Measurements from ENCODE around the gene LDAF1.

Gene LDAF1

GRCh38 chr16:21203155-21203797 lies 44.8 kb downstream of the LDAF1 start:
- H3K27me3 ChIP-seq (ENCODE audit: insufficient read depth, low read length): no peaks in the 10 kb centered on the region
- H3K36me3 ChIP-seq (ENCODE audit: insufficient read depth, low read depth, low read length): no peaks in the 10 kb centered on the region
- no peak overlapping the region for H3K27ac ChIP-seq (ENCODE audit: low read length)
- no peaks in the 10 kb centered on the region for H3K4me1 ChIP-seq (ENCODE audit: insufficient read depth, low read length)
- no peaks in the 10 kb centered on the region for H3K9me3 ChIP-seq (ENCODE audit: insufficient read depth, low read depth, low read length)
- no peak overlapping the region for H3K9ac ChIP-seq (ENCODE audit: low read depth, low read length)
- H3K4me3 ChIP-seq (ENCODE audit: low read length): no peak overlapping the region

GRCh38 chr16:21205303-21205702 lies 46.8 kb downstream of the LDAF1 start:
- Histone ChIP-seq H3K9me3 (ENCODE audit: insufficient read depth, low read depth, low read length) (no peaks in the 10 kb centered on the region), H3K27me3 (ENCODE audit: insufficient read depth, low read length) (no peaks in the 10 kb centered on the region), H3K27ac (ENCODE audit: low read length) (no peak overlapping the region), H3K9ac (ENCODE audit: low read depth, low read length) (no peak overlapping the region), H3K4me3 (ENCODE audit: low read length) (no peak overlapping the region), H3K4me1 (ENCODE audit: insufficient read depth, low read length) (no peaks in the 10 kb centered on the region), H3K36me3 (ENCODE audit: insufficient read depth, low read depth, low read length) (no peaks in the 10 kb centered on the region)

- no peak overlapping the region for H3K9ac ChIP-seq (ENCODE audit: low read depth, low read length)
- no peak overlapping the region for H3K27ac ChIP-seq (ENCODE audit: low read length)
- H3K4me1 ChIP-seq (ENCODE audit: insufficient read depth, low read length): no peaks in the 10 kb centered on the region
- H3K27me3 ChIP-seq (ENCODE audit: insufficient read depth, low read length): no peaks in the 10 kb centered on the region
- H3K4me3 ChIP-seq (ENCODE audit: low read length): no peak overlapping the region
- H3K36me3 ChIP-seq (ENCODE audit: insufficient read depth, low read depth, low read length): no peaks in the 10 kb centered on the region
- H3K9me3 ChIP-seq (ENCODE audit: insufficient read depth, low read depth, low read length): no peaks in the 10 kb centered on the region
These were observed 48.1 kb downstream of the LDAF1 start for GRCh38 chr16:21206550-21206949.

- Histone ChIP-seq H3K27me3 (ENCODE audit: insufficient read depth, low read length) (no peaks in the 10 kb centered on the region), H3K9ac (ENCODE audit: low read depth, low read length) (no peak overlapping the region), H3K9me3 (ENCODE audit: insufficient read depth, low read depth, low read length) (no peaks in the 10 kb centered on the region), H3K4me1 (ENCODE audit: insufficient read depth, low read length) (no peaks in the 10 kb centered on the region), H3K36me3 (ENCODE audit: insufficient read depth, low read depth, low read length) (no peaks in the 10 kb centered on the region), H3K27ac (ENCODE audit: low read length) (no peak overlapping the region), H3K4me3 (ENCODE audit: low read length) (no peak overlapping the region)
These were observed 50.2 kb downstream of the LDAF1 start for GRCh38 chr16:21208446-21209230.

- Histone ChIP-seq H3K4me1 (ENCODE audit: insufficient read depth, low read length) (no peaks in the 10 kb centered on the region), H3K27me3 (ENCODE audit: insufficient read depth, low read length) (no peaks in the 10 kb centered on the region), H3K4me3 (ENCODE audit: low read length) (no peak within 1 kb of the TSS)
These were observed 53.0 kb downstream of the LDAF1 start, which contains the start of gene ZP2 for GRCh38 chr16:21211486-21211885. Gene ZP2 (minus strand): TSS chr16:21211574. CDS start chr16:21211547, 27 bp downstream.

GRCh38 chr16:21214086-21214485 lies 55.6 kb downstream of the LDAF1 start:
- H3K27me3 ChIP-seq (ENCODE audit: insufficient read depth, low read length): no peaks in the 10 kb centered on the region
- no peak overlapping the region for H3K4me3 ChIP-seq (ENCODE audit: low read length)
- no peaks in the 10 kb centered on the region for H3K4me1 ChIP-seq (ENCODE audit: insufficient read depth, low read length)
- H3K27ac ChIP-seq (ENCODE audit: low read length): no peak overlapping the region
- H3K9me3 ChIP-seq (ENCODE audit: insufficient read depth, low read depth, low read length): no peaks in the 10 kb centered on the region
- no peaks in the 10 kb centered on the region for H3K36me3 ChIP-seq (ENCODE audit: insufficient read depth, low read depth, low read length)
- no peak overlapping the region for H3K9ac ChIP-seq (ENCODE audit: low read depth, low read length)

More at GRCh38 chr16:21211486-21211885, 53.0 kb downstream of the LDAF1 start, which contains the start of gene ZP2:
- no peak within 1 kb of the TSS for H3K27ac ChIP-seq (ENCODE audit: low read length)
- no peaks in the 10 kb centered on the region for H3K36me3 ChIP-seq (ENCODE audit: insufficient read depth, low read depth, low read length)
- H3K9me3 ChIP-seq (ENCODE audit: insufficient read depth, low read depth, low read length): no peaks in the 10 kb centered on the region
- no peak within 1 kb of the TSS for H3K9ac ChIP-seq (ENCODE audit: low read depth, low read length)

- Histone ChIP-seq H3K27ac (ENCODE audit: low read length) (no peak overlapping the region), H3K36me3 (ENCODE audit: insufficient read depth, low read depth, low read length) (no peaks in the 10 kb centered on the region), H3K9ac (ENCODE audit: low read depth, low read length) (no peak overlapping the region), H3K4me3 (ENCODE audit: low read length) (no peak overlapping the region), H3K27me3 (ENCODE audit: insufficient read depth, low read length) (no peaks in the 10 kb centered on the region), H3K4me1 (ENCODE audit: insufficient read depth, low read length) (peaks cover 17% of the 10 kb centered on the region; the same call in 1 of the 2 replicates), H3K9me3 (ENCODE audit: insufficient read depth, low read depth, low read length) (no peaks in the 10 kb centered on the region)
These were observed 58.6 kb downstream of the LDAF1 start for GRCh38 chr16:21217121-21217520.

- H3K27ac ChIP-seq (ENCODE audit: low read length): no peak overlapping the region
These were observed 59.7 kb downstream of the LDAF1 start for GRCh38 chr16:21218153-21218552.

GRCh38 chr16:21219551-21219950 lies 61.1 kb downstream of the LDAF1 start:
- H3K4me1 ChIP-seq (ENCODE audit: insufficient read depth, low read length): peaks cover 31% of the 10 kb centered on the region
- H3K27ac ChIP-seq (ENCODE audit: low read length): no peak overlapping the region
- no peaks in the 10 kb centered on the region for H3K27me3 ChIP-seq (ENCODE audit: insufficient read depth, low read length)
- H3K9ac ChIP-seq (ENCODE audit: low read depth, low read length): no peak overlapping the region
- no peak overlapping the region for H3K4me3 ChIP-seq (ENCODE audit: low read length)
- H3K9me3 ChIP-seq (ENCODE audit: insufficient read depth, low read depth, low read length): no peaks in the 10 kb centered on the region
- H3K36me3 ChIP-seq (ENCODE audit: insufficient read depth, low read depth, low read length): no peaks in the 10 kb centered on the region

More at GRCh38 chr16:21218153-21218552, 59.7 kb downstream of the LDAF1 start:
- Histone ChIP-seq H3K9me3 (ENCODE audit: insufficient read depth, low read depth, low read length) (no peaks in the 10 kb centered on the region), H3K9ac (ENCODE audit: low read depth, low read length) (no peak overlapping the region), H3K36me3 (ENCODE audit: insufficient read depth, low read depth, low read length) (no peaks in the 10 kb centered on the region), H3K4me1 (ENCODE audit: insufficient read depth, low read length) (peaks cover 24% of the 10 kb centered on the region), H3K4me3 (ENCODE audit: low read length) (no peak overlapping the region), H3K27me3 (ENCODE audit: insufficient read depth, low read length) (no peaks in the 10 kb centered on the region)

- Histone ChIP-seq H3K9me3 (ENCODE audit: insufficient read depth, low read depth, low read length) (no peaks in the 10 kb centered on the region), H3K4me3 (ENCODE audit: low read length) (peak overlapping the region; percentile 9; the same call in 1 of the 2 replicates), H3K9ac (ENCODE audit: low read depth, low read length) (no peak overlapping the region), H3K4me1 (ENCODE audit: insufficient read depth, low read length) (peaks cover 31% of the 10 kb centered on the region), H3K36me3 (ENCODE audit: insufficient read depth, low read depth, low read length) (no peaks in the 10 kb centered on the region), H3K27ac (ENCODE audit: low read length) (no peak overlapping the region), H3K27me3 (ENCODE audit: insufficient read depth, low read length) (no peaks in the 10 kb centered on the region)
These were observed 64.2 kb downstream of the LDAF1 start for GRCh38 chr16:21222495-21223337.

- Histone ChIP-seq H3K27me3 (ENCODE audit: insufficient read depth, low read length) (no peaks in the 10 kb centered on the region), H3K27ac (ENCODE audit: low read length) (no peak overlapping the region), H3K9me3 (ENCODE audit: insufficient read depth, low read depth, low read length) (no peaks in the 10 kb centered on the region), H3K36me3 (ENCODE audit: insufficient read depth, low read depth, low read length) (no peaks in the 10 kb centered on the region), H3K9ac (ENCODE audit: low read depth, low read length) (no peak overlapping the region), H3K4me1 (ENCODE audit: insufficient read depth, low read length) (peaks cover 31% of the 10 kb centered on the region), H3K4me3 (ENCODE audit: low read length) (no peak overlapping the region)
These were observed 65.3 kb downstream of the LDAF1 start for GRCh38 chr16:21223787-21224186.

Measured in iPS-20b (cell line).